ENCODE measurements around the gene EFNA5.

DNA sequence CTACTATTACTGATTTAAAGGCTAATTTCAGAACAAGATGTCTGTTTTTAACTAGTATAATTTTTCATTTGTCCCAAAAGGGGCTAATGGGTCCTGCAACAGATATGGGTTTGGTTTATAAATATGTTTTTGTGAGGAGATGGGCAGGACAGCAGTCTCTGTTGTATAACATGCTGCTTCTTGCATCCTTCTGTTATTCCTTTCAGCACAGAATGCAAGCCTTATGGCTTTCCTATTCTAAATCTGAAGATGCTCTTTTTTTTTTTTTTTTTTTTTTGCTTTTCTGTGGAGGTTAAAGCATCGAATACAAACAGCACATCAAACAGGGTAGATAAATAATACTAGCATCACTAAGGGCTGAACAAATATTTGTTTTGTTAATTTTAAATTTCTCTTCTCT is 235.7 kb downstream of the EFNA5 start:
- TF ChIP-seq, protein P1, sequence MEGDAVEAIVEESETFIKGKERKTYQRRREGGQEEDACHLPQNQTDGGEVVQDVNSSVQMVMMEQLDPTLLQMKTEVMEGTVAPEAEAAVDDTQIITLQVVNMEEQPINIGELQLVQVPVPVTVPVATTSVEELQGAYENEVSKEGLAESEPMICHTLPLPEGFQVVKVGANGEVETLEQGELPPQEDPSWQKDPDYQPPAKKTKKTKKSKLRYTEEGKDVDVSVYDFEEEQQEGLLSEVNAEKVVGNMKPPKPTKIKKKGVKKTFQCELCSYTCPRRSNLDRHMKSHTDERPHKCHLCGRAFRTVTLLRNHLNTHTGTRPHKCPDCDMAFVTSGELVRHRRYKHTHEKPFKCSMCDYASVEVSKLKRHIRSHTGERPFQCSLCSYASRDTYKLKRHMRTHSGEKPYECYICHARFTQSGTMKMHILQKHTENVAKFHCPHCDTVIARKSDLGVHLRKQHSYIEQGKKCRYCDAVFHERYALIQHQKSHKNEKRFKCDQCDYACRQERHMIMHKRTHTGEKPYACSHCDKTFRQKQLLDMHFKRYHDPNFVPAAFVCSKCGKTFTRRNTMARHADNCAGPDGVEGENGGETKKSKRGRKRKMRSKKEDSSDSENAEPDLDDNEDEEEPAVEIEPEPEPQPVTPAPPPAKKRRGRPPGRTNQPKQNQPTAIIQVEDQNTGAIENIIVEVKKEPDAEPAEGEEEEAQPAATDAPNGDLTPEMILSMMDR (IDR thresholded peaks at IDR 0.05; ENCODE audit: low read length), result no peak
- no peak for TF ChIP-seq EZH2 (IDR thresholded peaks at IDR 0.05; ENCODE audit: borderline replicate concordance, low read length)

Data from OCI-LY1 (cell line).